Measurements from ENCODE around the gene KIAA0513. TPM values are rescaled to one million over a fixed set of nuclear protein-coding genes. Genes with fewer than 3 reads are reported as not detected.
A peak's percentile ranks its signal among the peaks of the same experiment; 100 is the strongest.

KIAA0513 gene
- total and polyA plus RNA-seq, 9 donors: 2.8 to 12.8 (median 7.1) TPM

DNA sequence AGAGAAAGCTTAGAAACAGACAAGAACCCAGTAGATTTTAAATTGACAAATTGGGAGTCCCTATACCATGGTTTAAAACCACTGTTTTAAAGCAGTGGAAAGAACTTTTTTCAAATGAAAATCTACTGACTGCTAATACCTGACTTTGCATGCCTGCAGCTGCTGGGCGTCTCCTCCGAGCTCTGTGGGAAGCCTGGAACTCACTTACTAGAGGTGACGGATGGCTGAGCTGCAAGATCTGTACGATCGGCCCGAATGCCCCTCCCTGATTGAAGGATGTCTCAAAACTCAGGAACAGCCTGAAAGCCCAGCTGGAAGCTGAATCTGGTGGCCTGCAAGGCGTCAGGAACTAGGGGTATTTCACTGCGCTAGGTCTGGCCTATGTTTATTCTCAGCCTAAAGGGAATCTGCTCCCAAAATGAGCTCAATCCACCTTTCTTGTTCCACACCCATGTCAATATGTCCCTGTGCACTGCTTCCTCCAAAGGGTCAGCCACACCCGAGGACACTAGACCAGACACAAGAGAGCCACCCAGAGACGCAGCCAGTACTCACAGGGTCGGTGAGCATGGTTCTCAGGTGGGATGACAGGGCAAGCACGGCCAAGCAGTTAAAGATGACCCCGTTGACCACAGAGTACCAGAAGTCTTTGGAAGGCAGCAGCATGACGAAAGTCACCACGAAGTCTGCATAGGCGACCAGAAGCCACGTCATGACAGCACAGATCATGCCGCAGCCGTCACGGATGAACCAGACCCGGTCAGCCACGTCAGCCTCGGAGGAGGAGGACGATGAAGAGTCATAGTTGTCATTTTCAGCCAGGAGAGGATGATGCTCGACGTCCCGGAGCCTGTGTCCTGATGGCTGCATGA lies 37.6 kb upstream of the KIAA0513 start:
- Histone ChIP-seq H3K36me3 (no peaks in the 10 kb centered on the region), H3K4me1 (ENCODE audit: insufficient read depth) (peaks cover 10% of the 10 kb centered on the region), H3K27ac (no peak overlapping the region), H3K4me3 (no peak overlapping the region), H3K9me3 (no peaks in the 10 kb centered on the region), H3K27me3 (no peaks in the 10 kb centered on the region)
- DNase-seq: no peak
- 87 to 92% (median 90%) methylated on average over 27 of the region's 27 CpGs for WGBS, 3 donors
- intact Hi-C loops (cut with DNase I): no loop called here
- TF ChIP-seq EP300 (IDR thresholded peaks at IDR 0.05): no peak
- TF ChIP-seq POLR2A (IDR thresholded peaks at IDR 0.05): no peak
- TF ChIP-seq, protein P1, sequence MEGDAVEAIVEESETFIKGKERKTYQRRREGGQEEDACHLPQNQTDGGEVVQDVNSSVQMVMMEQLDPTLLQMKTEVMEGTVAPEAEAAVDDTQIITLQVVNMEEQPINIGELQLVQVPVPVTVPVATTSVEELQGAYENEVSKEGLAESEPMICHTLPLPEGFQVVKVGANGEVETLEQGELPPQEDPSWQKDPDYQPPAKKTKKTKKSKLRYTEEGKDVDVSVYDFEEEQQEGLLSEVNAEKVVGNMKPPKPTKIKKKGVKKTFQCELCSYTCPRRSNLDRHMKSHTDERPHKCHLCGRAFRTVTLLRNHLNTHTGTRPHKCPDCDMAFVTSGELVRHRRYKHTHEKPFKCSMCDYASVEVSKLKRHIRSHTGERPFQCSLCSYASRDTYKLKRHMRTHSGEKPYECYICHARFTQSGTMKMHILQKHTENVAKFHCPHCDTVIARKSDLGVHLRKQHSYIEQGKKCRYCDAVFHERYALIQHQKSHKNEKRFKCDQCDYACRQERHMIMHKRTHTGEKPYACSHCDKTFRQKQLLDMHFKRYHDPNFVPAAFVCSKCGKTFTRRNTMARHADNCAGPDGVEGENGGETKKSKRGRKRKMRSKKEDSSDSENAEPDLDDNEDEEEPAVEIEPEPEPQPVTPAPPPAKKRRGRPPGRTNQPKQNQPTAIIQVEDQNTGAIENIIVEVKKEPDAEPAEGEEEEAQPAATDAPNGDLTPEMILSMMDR (IDR thresholded peaks at IDR 0.05): no peak

DNA sequence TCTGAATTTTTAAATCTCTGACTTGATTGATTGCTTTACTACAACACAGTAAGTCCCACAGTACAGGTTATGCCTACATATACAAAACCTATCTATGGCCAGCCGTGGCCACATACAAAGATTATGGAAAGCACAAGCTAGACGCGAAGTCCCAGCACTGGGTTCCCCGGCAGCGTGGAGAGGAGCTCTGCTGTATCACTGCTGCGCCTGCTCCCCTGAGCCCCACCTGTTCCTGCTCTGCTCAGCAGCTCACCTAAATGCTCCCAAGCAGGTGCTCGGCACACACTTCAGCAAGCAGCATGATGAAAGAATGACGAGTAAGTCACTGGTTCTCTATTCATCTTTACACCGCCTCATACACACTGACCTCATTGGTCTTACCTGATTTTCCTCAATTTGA lies 36.8 kb upstream of the KIAA0513 start:
- TF ChIP-seq EP300 (IDR thresholded peaks at IDR 0.05) (no peak), POLR2A (IDR thresholded peaks at IDR 0.05) (no peak)
- TF ChIP-seq, protein P1 (IDR thresholded peaks at IDR 0.05): no peak
- no peak for DNase-seq
- 94% methylated on average over 9 of the region's 9 CpGs for WGBS, 3 donors
- Histone ChIP-seq H3K4me1 (ENCODE audit: insufficient read depth) (peaks cover 13% of the 10 kb centered on the region), H3K36me3 (no peaks in the 10 kb centered on the region), H3K4me3 (no peak overlapping the region), H3K27me3 (no peaks in the 10 kb centered on the region), H3K27ac (no peak overlapping the region), H3K9me3 (no peaks in the 10 kb centered on the region)
- intact Hi-C loops (cut with DNase I): no loop called here

DNA sequence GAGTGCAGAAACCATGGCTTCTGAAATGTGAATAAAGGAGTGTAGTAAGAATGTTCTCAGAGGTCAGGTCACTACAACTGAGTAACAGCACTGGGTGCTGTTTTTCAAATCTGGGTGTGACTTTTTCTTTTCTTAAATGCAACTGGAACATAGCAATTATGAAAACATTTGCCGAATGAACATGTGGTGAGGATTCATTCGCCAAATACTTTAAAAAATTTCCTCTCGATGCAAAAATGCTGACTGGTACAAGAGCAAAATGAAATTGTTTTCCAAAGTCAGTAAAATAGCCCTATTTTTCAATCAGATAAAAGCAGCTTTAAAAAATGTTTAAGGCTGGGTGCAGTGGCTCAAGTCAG lies 34.9 kb upstream of the KIAA0513 start:
- DNase-seq: no peak
- no peaks in the 10 kb centered on the region for H3K36me3 ChIP-seq
- H3K4me3 ChIP-seq: no peak overlapping the region
- no peaks in the 10 kb centered on the region for H3K27me3 ChIP-seq
- H3K9me3 ChIP-seq: no peaks in the 10 kb centered on the region
- no peak for TF ChIP-seq POLR2A (IDR thresholded peaks at IDR 0.05)
- TF ChIP-seq, protein P1 (IDR thresholded peaks at IDR 0.05): no peak
- no peak for TF ChIP-seq EP300 (IDR thresholded peaks at IDR 0.05)
- H3K27ac ChIP-seq: no peak overlapping the region
- H3K4me1 ChIP-seq (ENCODE audit: insufficient read depth): peaks cover 13% of the 10 kb centered on the region
- intact Hi-C loops (cut with DNase I): no loop called here
- WGBS, 3 donors: 15 to 35% (median 20%) methylated on average over 3 of the region's 3 CpGs

DNA sequence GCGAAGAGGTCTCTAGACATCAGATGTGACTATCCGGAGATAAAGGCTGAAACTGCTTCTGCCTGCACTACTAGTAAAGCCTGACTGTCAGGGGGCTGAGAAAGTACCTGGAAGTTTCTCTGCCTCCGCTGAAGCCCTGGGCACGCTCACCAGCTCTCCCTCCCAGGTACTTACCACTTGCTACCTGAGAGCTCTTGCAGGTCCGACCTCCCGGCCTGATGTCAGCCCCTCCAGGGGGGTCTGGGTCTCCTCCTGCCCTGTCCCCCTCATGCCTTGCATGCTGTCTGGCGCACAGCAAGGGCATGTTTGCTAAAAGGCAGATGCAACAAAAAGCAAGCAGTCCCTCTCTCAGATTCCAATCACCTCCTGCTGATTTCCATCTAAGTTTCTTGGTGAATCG lies 33.7 kb upstream of the KIAA0513 start:
- Histone ChIP-seq H3K27ac (no peak overlapping the region), H3K4me1 (ENCODE audit: insufficient read depth) (peaks cover 13% of the 10 kb centered on the region), H3K4me3 (no peak overlapping the region), H3K9me3 (no peaks in the 10 kb centered on the region), H3K36me3 (no peaks in the 10 kb centered on the region), H3K27me3 (no peaks in the 10 kb centered on the region)
- DNase-seq: no peak
- TF ChIP-seq EP300 (IDR thresholded peaks at IDR 0.05): no peak
- WGBS, 3 donors: 92 to 94% (median 93%) methylated on average over 7 to 8 of the region's 8 CpGs
- intact Hi-C loops (cut with DNase I): no loop called here

DNA sequence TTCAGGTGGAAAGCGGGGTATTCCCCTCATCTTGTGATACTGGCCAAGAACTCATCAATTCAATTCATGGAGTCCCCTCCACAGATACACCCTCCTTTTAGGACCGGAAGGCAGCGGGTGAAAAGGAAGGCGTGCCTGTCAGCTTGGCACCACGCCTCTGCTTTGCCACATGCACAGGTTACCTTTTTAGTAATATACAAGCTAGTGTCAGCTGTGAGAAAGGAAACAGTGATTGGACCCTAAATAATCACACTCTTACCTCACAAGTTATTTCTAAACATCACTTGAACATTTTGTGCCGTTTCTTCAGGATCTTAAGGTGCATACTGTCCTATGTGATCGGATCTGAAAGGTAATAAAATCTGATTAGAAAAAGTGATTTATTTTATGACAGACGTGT lies 31.9 kb upstream of the KIAA0513 start:
- no peaks in the 10 kb centered on the region for H3K27me3 ChIP-seq
- H3K36me3 ChIP-seq: no peaks in the 10 kb centered on the region
- WGBS, 3 donors: 89 to 97% (median 94%) methylated on average over 8 of the region's 8 CpGs
- TF ChIP-seq EP300 (IDR thresholded peaks at IDR 0.05): no peak
- TF ChIP-seq, protein P1 (IDR thresholded peaks at IDR 0.05): no peak
- no peak for TF ChIP-seq POLR2A (IDR thresholded peaks at IDR 0.05)
- H3K9me3 ChIP-seq: no peaks in the 10 kb centered on the region
- H3K27ac ChIP-seq: no peak overlapping the region
- no peak overlapping the region for H3K4me3 ChIP-seq
- peaks cover 15% of the 10 kb centered on the region for H3K4me1 ChIP-seq (ENCODE audit: insufficient read depth)
- intact Hi-C loops (cut with DNase I): no loop called here
- peak in 1 of 5 donors; percentile 30 for DNase-seq
